ENCODE measurements around the gene ASTN2.

GRCh38 chr9:117211280-117211679 is 203.6 kb downstream of the ASTN2 start:
- no peak for TF ChIP-seq CTCF (conservative IDR thresholded peaks at IDR 0.05; ENCODE audit: low read depth in 2 of 2)
- no peak for TF ChIP-seq JUNB (IDR thresholded peaks at IDR 0.05; ENCODE audit: unreplicated experiment)
- no peak for TF ChIP-seq POLR2AphosphoS5 (IDR thresholded peaks at IDR 0.05; ENCODE audit: low read depth)
- no peak for TF ChIP-seq ZNF114 (CRISPR knock-in tag; IDR thresholded peaks at IDR 0.05)
- no peak for TF ChIP-seq CREB1 (CRISPR knock-in tag; IDR thresholded peaks at IDR 0.05; ENCODE audit: low read depth)
- TF ChIP-seq EZH2 (IDR thresholded peaks at IDR 0.05; ENCODE audit: low read depth, unreplicated experiment) = no peak
- no peak for TF ChIP-seq EZH2phosphoT487 (IDR thresholded peaks at IDR 0.05; ENCODE audit: unreplicated experiment)
- no peak for TF ChIP-seq NANOG (IDR thresholded peaks at IDR 0.05; ENCODE audit: borderline replicate concordance)
- TF ChIP-seq REST (IDR thresholded peaks at IDR 0.05; ENCODE audit: unreplicated experiment) = no peak

Data from GM23338 (cell line).